Gastrocnemius medialis (tissue), 4 donors: ENCODE results near the gene LFNG.

Experiments
- POLR2A ChIP-seq, 2 donors: fragments of 450-650 bp; IDR thresholded peaks; one replicate each; pipeline ENCODE4 v1.6.1; 2017; ENCODE audit warnings: antibody characterized with exemption in 2 of 2, mild to moderate bottlenecking in 2 of 2, moderate library complexity in 2 of 2
- TF ChIP-seq, protein P1 (sequence below), 5 experiments: fragments of 450-650 bp in 3 of 5; fragments of 200-600 bp in 2 of 5; sonication (generic) in 2 of 5; IDR thresholded peaks in 4 of 5; conservative IDR thresholded peaks in 1 of 5; 1 replicate in 4 of 5; 2 replicates in 1 of 5; pipeline ENCODE4 v1.5.1; 2016 to 2019; ENCODE audit warnings: antibody characterized with exemption in 5 of 5, mild to moderate bottlenecking in 3 of 5, moderate library complexity in 3 of 5

DNA sequence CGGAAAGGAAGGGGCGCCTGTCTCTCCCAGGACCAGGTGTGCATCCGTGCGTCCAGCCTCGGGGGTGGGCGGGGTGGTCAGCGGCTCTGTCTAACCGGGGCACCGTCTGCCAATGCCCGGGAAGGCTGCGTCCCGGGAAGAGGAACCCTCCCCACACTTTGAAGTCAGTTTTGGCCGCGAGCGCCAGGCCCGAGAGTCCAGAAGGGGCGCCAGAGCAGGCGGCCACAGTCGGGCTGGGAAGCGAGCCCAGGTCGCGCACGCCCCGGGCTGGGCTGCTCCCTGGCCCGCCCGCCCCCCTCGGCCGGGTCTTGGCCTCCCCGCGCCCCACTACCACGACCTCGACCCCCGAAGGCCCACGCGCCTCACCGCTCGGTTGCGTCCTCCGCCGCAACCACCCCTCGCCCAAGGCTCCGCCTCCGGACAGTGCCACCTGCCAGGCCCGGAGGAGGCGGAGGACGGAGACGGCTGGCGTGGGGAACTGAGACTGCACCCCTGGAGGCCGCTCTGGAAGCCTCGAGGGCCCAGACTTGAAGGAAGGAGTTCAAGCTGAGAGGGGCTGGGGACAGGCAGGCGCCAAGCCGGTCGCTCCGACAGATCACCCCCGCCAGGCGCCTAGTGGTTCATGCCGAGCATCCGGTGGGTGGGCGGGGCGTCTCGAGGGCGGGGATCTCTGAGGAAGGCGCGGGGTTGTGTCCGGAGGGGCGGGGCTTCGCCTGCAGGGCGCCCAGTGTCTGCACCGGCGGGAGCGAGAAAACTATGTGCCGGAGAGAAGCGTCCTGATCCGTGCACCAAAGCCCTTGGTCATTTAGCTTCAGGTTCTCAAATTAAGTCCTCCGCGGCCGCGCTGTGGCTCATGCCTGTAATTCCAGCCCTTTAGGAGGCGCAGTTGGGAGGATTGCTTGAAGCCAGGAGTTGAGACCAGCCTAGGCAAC is 35.8 kb downstream of the LFNG start, which contains the start of gene BRAT1:
- peak; percentile 63 to 64 for TF ChIP-seq POLR2A (IDR thresholded peaks at IDR 0.05)
- TF ChIP-seq, protein P1, sequence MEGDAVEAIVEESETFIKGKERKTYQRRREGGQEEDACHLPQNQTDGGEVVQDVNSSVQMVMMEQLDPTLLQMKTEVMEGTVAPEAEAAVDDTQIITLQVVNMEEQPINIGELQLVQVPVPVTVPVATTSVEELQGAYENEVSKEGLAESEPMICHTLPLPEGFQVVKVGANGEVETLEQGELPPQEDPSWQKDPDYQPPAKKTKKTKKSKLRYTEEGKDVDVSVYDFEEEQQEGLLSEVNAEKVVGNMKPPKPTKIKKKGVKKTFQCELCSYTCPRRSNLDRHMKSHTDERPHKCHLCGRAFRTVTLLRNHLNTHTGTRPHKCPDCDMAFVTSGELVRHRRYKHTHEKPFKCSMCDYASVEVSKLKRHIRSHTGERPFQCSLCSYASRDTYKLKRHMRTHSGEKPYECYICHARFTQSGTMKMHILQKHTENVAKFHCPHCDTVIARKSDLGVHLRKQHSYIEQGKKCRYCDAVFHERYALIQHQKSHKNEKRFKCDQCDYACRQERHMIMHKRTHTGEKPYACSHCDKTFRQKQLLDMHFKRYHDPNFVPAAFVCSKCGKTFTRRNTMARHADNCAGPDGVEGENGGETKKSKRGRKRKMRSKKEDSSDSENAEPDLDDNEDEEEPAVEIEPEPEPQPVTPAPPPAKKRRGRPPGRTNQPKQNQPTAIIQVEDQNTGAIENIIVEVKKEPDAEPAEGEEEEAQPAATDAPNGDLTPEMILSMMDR (IDR thresholded peaks at IDR 0.05 in 4 of 5, conservative IDR thresholded peaks at IDR 0.05 in 1 of 5): peak in 4 of 5 experiments; percentile 18 to 57 (median 19)
